HG03045 (cell line): ENCODE measurements around the gene LGR5.

Experiments used
- ATAC-seq: cut with Tn5 transposase; IDR thresholded peaks from one replicate; pipeline ENCODE4 v1.9.1; 2021; ENCODE audit warnings: mild to moderate bottlenecking, moderate library complexity; ENCODE audit not compliant: unreplicated experiment

LGR5 gene

GRCh38 chr12:71438670-71439361, 782 bp upstream of the LGR5 start:
- no peak for ATAC-seq

DNA sequence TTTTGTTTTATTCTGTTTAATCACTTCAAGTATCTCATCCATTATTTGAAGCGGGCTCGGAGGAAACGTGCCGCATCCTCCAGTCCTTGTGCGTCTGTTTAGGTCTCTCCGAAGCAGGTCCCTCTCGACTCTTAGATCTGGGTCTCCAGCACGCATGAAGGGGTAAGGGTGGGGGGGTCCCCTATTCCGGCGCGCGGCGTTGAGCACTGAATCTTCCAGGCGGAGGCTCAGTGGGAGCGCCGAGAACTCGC, 311 bp upstream of the LGR5 start:
- ATAC-seq = no peak

GRCh38 chr12:71440345-71440762, 756 bp downstream of the LGR5 start:
- no peak for ATAC-seq

- no peak for ATAC-seq
Observed at GRCh38 chr12:71440763-71441748, 1.5 kb downstream of the LGR5 start.

- no peak for ATAC-seq
Observed at GRCh38 chr12:71441836-71442566, 2.4 kb downstream of the LGR5 start.

- no peak for ATAC-seq
Observed at GRCh38 chr12:71442567-71442931, 3.0 kb downstream of the LGR5 start.

GRCh38 chr12:71445071-71445470, 5.5 kb downstream of the LGR5 start:
- ATAC-seq = no peak

GRCh38 chr12:71447691-71448132, 8.1 kb downstream of the LGR5 start:
- no peak for ATAC-seq

DNA sequence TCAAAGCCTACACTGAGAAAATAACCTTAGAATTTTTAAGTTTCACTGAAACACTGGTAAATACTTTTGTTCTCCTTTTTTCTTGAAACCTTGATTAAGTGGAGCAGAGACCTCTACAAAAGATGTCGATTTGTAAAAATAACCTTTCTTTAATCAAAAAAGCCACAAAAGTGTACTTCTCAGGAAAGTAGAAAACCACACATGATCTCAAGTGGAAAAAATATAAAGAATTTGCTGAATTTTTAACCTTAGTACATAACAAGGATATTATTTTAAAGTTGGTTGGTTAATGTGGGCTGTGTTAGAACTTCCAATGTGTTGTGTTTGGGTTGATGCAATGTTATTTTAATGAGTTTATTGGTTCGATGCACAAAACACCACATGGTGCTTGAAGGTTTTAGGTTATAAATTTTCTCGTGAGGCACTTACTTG, 8.6 kb downstream of the LGR5 start:
- ATAC-seq = no peak

GRCh38 chr12:71449373-71450070, 9.9 kb downstream of the LGR5 start:
- no peak for ATAC-seq

DNA sequence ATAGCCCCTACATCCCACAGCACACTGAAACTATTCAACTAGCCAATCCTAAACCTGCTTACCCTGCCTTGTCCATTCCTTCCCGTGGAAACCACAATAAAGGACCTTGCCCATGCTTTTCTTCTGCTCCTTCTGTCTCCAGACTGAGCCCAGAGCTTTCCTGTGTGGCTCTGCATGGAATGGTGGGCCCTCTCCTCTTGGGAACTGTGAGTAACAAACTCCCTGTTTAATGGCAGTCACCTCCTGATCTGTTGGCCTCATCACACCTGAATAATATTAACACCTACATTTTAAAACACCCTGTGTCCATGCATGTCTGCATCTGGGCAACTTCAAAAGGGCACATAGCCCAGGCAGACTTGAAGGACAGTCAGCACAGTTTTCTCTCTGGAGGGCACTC, 12.4 kb downstream of the LGR5 start:
- no peak for ATAC-seq

DNA sequence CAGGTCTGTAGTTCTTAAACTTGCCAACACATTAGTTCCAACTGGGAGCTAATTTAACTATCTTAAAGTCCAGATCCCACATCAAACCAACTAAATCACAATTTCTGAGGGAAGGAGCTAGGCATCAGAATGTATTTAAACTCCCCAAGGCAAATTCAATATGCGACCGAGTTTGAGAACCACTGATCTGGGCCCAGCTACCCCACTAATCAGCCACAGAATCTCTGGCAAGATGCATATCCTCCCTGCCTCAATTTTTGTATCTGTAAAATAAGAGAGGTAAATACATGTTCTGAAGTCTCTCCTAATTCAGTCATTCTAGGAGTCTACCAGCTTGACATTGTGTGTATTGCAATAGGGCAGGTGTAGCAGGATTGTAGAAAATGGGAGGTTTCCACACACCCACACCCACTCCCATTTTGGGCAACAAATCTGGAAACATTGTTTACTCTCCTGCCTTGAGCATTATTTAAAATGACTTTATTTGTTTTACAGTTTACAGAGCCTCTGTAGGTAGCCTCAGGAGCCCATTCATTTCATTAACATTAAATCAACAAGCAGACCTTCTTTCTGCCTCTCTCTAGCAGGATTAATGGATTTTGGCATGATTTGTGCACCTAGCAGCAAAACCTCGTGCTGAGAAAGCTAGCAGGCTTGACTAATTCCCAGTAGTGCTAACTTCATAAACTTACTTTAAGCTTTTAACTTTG, 15.6 kb downstream of the LGR5 start:
- ATAC-seq = no peak

- ATAC-seq = no peak
Observed at GRCh38 chr12:71456316-71456715, 16.7 kb downstream of the LGR5 start.

DNA sequence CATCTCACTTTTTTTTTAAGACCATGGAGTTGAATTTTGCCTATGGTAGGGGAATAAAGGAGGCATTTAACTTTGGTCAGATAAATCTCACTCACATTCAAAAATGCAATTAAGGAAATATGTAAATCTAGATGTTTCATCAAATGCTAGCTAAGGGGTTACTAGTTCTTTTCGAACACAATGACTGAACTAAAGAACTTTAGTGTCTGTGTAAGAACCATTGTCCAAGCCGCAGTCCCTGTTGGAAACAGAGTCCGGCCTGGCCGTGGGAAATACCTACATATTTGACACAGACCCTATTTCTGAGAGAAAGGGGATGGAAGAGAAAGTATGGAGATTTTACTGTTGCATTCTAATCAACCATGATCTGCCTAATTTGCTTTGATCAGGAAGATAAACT, 17.4 kb downstream of the LGR5 start:
- ATAC-seq = no peak

DNA sequence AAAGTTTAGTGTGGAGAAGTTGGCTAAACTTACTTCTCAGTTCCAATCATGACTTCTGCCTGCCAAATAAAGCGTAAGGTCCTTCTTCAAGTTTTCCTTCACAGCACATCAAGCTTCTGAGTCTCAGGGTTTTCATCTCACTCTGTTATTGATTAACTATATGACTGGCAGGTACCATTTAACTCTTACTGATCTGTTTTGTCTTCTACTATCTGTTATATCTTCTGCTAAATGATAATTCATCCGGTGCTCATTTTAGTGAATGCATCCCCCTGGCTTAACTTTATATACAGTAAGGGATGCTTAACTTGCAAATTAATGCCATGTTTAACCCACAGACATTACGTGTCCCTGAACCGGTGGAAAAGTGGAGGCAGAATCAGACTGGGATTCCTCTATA, 20.7 kb downstream of the LGR5 start:
- ATAC-seq = no peak

- no peak for ATAC-seq
Observed at GRCh38 chr12:71460850-71461609, 21.4 kb downstream of the LGR5 start.

DNA sequence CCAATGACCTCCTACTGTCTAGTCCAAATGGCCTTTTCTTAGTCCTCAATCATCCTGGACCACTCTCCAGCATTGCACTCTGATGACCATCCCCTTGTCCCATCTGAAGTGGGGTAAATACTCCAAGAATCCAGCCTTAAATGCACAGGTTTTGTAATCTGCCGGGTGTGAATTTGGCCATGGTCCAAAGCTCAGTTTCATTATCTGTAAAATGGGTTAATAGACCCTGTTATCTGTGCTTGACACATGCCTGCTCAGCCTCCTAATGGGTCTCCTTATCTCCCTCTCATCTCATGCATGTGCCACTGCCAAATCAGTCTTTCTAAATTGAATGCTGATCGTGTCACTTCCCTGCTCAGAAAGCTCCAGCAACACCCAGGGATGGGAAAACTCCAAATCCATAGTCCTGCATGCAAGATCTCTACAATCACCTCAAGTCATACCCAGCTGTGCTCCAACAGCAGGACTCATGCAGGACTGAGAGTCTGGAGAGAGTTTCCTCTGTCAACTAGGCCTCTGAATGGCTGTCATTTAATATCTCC, 22.3 kb downstream of the LGR5 start:
- no peak for ATAC-seq

DNA sequence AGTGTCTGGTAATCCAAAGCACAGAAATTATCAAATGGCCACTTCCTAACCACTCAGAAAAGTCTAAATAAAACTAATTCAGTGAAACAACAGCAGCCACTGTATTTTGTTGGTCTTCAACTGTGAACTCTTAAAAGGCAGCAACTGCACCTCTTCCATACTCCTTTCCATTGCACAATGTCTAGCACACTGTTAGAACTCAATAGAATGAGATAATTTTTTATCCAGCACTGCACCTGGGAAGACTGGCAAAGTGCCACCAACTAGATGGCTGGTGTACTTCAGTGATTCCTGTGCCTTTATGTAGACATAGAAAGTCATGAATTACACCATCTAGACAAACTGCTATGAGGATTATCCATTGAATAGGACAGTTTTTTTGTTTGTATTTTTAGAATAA, 26.2 kb downstream of the LGR5 start:
- ATAC-seq = no peak

DNA sequence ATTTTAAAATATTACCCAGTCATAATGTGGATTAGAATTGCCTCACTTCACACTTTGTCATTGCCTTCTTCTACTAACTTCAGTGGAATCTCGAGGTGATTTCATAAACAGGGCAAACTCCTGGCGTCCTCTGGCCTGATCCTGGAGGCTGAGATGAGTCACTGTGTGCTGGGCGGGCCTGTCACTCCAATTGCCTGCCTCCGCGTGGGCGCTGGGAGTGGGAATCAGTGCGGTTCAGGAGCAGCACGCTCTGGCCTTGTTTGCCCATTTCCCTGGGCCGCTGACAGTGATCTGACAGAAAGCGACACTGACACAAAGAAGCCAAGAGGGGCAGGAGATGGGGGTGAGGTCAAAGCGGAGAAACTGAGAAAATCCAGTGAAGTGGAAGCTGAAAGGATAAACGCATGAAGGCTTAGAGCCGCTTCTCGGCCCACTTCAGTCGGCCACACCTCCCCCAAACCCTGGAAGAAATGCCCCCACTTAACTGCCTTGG, 29.7 kb downstream of the LGR5 start:
- no peak for ATAC-seq
